Smooth muscle cell (in vitro differentiated cells): ENCODE measurements around the gene FAM234B. TPM values are rescaled to one million over a fixed set of nuclear protein-coding genes. Genes with fewer than 3 reads are reported as not detected.

Experiments
- DNase-seq: peaks from one replicate; lab custom pipeline; 2025; ENCODE audit not compliant: unreplicated experiment; lab: John Stamatoyannopoulos, UW
- H2AFZ ChIP-seq: fragments of 200-600 bp; sonication (generic); 2 replicates; pipeline ENCODE4 v1.6.0; 2016; ENCODE audit warnings: antibody characterized with exemption, low read depth, mild to moderate bottlenecking
- H3F3A ChIP-seq: fragments of 200-600 bp; sonication (generic); 2 replicates; pipeline ENCODE4 v1.6.0; 2017; ENCODE audit warnings: antibody characterized with exemption, low read depth
- H3K27ac ChIP-seq: fragments of 200-600 bp; sonication (generic); 2 replicates; pipeline ENCODE4 v1.5.1; 2016; ENCODE audit warnings: low read depth, mild to moderate bottlenecking
- H3K27me3 ChIP-seq: fragments of 200-600 bp; sonication (generic); 2 replicates; pipeline ENCODE4 v1.6.1; 2016; ENCODE audit warnings: low read depth, mild to moderate bottlenecking
- H3K36me3 ChIP-seq: fragments of 200-600 bp; sonication (generic); 2 replicates; pipeline ENCODE4 v1.5.1; 2016; ENCODE audit warnings: low read depth
- H3K4me1 ChIP-seq: fragments of 200-600 bp; sonication (generic); 2 replicates; pipeline ENCODE4 v1.5.1; 2016; ENCODE audit warnings: low read depth
- H3K4me2 ChIP-seq: fragments of 200-600 bp; sonication (generic); 2 replicates; pipeline ENCODE4 v1.6.0; 2016; ENCODE audit warnings: mild to moderate bottlenecking
- H3K4me3 ChIP-seq: fragments of 200-600 bp; sonication (generic); 2 replicates; pipeline ENCODE4 v1.5.1; 2016; ENCODE audit warnings: mild to moderate bottlenecking
- H3K79me2 ChIP-seq: fragments of 200-600 bp; sonication (generic); 2 replicates; pipeline ENCODE4 v1.6.0; 2016; ENCODE audit warnings: low read depth, mild to moderate bottlenecking
- H3K9ac ChIP-seq: fragments of 200-600 bp; sonication (generic); 2 replicates; pipeline ENCODE4 v1.6.0; 2016; ENCODE audit warnings: low read depth
- H3K9me3 ChIP-seq: fragments of 200-600 bp; sonication (generic); replicated peaks from 2 replicates; pipeline ENCODE4 v1.5.1; 2016; ENCODE audit warnings: low read depth
- H4K20me1 ChIP-seq: fragments of 200-600 bp; sonication (generic); 2 replicates; pipeline ENCODE4 v1.6.0; 2016; ENCODE audit warnings: low read depth
- WGBS: methylation state at CpG from one replicate; pipeline ENCODE4 v1.1.7; 2016; ENCODE audit warnings: low lambda C conversion rate; 5-methylcytosine and 5-hydroxymethylcytosine counted together
- polyA plus RNA-seq: library from polyadenylated mRNA; unstranded; fragments of >200 nt; fragmentation: Nextera tagmentation; extraction: Ambion mirVana; gene quantifications from 2 replicates; pipeline ENCODE4 v1.2.1, GENCODE V29; 2016
- total RNA-seq: library from RNA; depleted of rRNA; stranded (reverse); fragments of >200 nt; gene quantifications from 2 replicates; pipeline ENCODE4 v1.2.3, GENCODE V29; 2014
- TF ChIP-seq, protein P1 (sequence below): fragments of 200-600 bp; sonication (generic); IDR thresholded peaks from 2 replicates; pipeline ENCODE4 v1.5.1; 2017; ENCODE audit warnings: borderline replicate concordance, mild to moderate bottlenecking, antibody characterized with exemption; ENCODE audit not compliant: insufficient read depth, poor library complexity, severe bottlenecking

The FAM234B gene
- total and polyA plus RNA-seq, 2 experiments from 2014 or later, result 1.6 to 3.0 TPM

DNA sequence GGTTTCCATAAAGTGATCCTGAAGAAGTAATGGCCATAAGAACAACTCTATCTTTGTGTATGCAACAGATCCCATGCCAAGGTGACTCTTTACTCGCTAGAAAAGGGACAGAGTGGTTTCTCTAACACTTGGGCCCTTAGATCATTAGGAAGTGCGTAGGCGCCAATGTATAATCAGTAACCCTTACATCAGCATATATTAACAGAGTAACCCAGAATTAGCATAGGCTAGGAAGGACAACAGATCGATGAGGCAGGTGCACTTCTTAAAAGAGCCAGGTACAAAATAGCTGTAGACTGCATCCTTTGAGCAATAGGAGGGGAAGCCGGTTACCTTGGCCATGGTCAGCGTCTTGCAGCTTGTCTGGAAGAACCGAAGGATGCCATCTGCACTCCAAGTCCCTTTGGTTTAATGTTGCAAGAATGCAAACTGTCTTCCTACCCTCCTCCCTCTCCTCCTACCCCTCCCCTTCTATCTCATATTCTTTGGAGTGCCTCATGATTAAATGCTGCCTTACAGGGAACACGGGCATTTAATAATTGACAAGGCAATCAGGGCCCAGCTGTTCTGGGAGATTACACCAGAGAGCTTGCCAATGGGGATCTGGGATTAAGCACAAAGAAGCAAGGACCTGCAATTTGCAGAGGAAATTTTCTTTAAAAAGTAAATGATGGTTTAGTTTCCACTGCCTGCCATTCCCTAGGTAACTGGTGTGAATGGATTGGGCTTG is 51.2 kb downstream of the FAM234B start:
- Histone ChIP-seq H3F3A (peaks cover 24% of the 10 kb centered on the region), H3K27ac (no peak overlapping the region), H3K36me3 (no peaks in the 10 kb centered on the region), H3K4me2 (no peak overlapping the region), H4K20me1 (no peaks in the 10 kb centered on the region), H3K27me3 (no peaks in the 10 kb centered on the region), H3K9ac (no peak overlapping the region), H3K79me2 (no peaks in the 10 kb centered on the region), H2AFZ (no peak overlapping the region), H3K4me3 (no peak overlapping the region), H3K9me3 (no peaks in the 10 kb centered on the region), H3K4me1 (peaks cover 30% of the 10 kb centered on the region)
- DNase-seq, result no peak
- WGBS, result 88% methylated on average over 8 of the region's 8 CpGs
- TF ChIP-seq, protein P1, sequence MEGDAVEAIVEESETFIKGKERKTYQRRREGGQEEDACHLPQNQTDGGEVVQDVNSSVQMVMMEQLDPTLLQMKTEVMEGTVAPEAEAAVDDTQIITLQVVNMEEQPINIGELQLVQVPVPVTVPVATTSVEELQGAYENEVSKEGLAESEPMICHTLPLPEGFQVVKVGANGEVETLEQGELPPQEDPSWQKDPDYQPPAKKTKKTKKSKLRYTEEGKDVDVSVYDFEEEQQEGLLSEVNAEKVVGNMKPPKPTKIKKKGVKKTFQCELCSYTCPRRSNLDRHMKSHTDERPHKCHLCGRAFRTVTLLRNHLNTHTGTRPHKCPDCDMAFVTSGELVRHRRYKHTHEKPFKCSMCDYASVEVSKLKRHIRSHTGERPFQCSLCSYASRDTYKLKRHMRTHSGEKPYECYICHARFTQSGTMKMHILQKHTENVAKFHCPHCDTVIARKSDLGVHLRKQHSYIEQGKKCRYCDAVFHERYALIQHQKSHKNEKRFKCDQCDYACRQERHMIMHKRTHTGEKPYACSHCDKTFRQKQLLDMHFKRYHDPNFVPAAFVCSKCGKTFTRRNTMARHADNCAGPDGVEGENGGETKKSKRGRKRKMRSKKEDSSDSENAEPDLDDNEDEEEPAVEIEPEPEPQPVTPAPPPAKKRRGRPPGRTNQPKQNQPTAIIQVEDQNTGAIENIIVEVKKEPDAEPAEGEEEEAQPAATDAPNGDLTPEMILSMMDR, result no peak

DNA sequence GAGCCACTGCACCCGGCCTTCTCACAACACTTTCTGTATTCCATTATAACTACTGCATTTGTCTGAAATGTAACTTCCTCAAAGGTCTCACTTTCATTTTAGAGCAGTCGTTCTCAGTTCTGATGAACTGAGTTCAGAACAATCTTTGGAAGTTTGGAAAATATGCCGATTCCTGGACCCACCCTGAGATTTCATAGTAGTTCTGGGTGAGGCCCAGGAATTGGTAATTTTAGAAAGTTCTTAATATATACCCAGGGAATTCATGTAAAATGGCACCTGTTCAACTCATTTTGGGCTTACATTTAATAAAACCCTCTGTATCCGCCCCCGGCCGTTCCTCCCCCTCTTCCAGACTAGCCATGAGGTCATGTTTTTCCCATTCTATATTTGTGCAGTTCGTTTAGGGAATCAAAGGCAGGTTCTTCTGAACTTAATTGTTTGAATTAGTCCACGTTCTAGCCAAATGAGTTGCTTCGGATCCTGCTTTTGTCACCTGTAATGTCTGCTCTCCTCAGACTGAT is 53.4 kb downstream of the FAM234B start:
- Histone ChIP-seq H3K27ac (peak overlapping the region; percentile 99), H3K4me3 (peak overlapping the region; percentile 28)
- 82% methylated on average over 9 of the region's 9 CpGs for WGBS

DNA sequence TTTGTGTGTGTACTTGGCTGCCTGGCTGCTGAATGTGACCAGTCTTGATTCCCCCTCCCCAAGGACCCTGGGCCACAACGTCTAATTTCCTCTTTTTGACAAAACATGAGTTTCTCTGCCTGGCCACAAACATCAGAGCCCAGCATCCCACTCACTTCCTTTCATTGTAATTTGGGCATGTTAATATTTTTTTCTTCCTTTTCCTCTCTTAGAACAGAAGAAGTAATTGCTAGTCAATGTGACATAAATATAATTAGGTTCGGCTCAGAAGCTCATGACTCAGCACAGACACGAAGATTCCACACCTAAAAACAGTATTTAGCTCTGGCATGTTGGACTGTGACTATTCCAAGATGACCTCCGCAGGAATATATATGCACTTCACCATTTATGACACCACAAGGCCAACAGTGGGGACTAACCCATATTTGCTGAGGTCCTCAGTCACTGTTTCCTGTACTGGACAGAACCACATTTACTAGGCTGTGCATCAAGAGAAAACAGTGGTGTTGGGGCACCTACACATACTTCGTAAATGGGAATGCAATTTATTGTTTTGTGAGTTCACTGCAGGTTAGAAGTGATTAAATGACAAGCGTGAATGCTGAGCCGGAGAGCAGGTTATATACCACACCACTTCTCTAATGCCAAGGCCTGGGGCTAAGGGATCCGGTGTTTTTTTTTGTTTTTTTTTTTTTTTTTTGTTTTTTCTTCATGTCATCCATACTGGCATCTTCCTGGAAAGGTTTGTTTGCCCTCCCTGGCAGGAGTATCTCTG is 55.1 kb downstream of the FAM234B start:
- peaks cover 42% of the 10 kb centered on the region for H3F3A ChIP-seq
- H3K4me1 ChIP-seq, result peaks cover 47% of the 10 kb centered on the region
- H2AFZ ChIP-seq, result no peak overlapping the region
- H3K9me3 ChIP-seq, result no peaks in the 10 kb centered on the region
- H3K36me3 ChIP-seq, result no peaks in the 10 kb centered on the region
- DNase-seq, result no peak
- WGBS, result 50% methylated on average over 8 of the region's 8 CpGs
- H3K4me3 ChIP-seq, result no peak overlapping the region
- H3K9ac ChIP-seq, result peak overlapping the region; percentile 99
- H4K20me1 ChIP-seq, result no peaks in the 10 kb centered on the region
- peak overlapping the region; percentile 99 for H3K27ac ChIP-seq
- H3K27me3 ChIP-seq, result no peaks in the 10 kb centered on the region
- TF ChIP-seq, protein P1, result no peak
- H3K79me2 ChIP-seq, result no peaks in the 10 kb centered on the region
- H3K4me2 ChIP-seq, result peak overlapping the region; percentile 90

More for the DNA sequence above, 53.4 kb downstream of the FAM234B start:
- Histone ChIP-seq H3K27me3 (no peaks in the 10 kb centered on the region), H2AFZ (peak overlapping the region; percentile 71), H3K9me3 (no peaks in the 10 kb centered on the region), H3K36me3 (no peaks in the 10 kb centered on the region), H3F3A (peaks cover 35% of the 10 kb centered on the region), H3K4me1 (peaks cover 46% of the 10 kb centered on the region), H3K9ac (peak overlapping the region; percentile 62), H4K20me1 (no peaks in the 10 kb centered on the region), H3K79me2 (no peaks in the 10 kb centered on the region), H3K4me2 (peak overlapping the region; percentile 81)
- TF ChIP-seq, protein P1, result no peak
- DNase-seq, result no peak
